HL-60 (cell line): Measurements from ENCODE around the gene FNIP2.
"Not testable (repeated sequence)": the region's sequence is repeated elsewhere in the genome, so short reads cannot be mapped to it uniquely, and the experiment has no call there.

Experiments
- DNase-seq, 2 experiments: peaks; one replicate each; pipeline ENCODE4 v3.0.0-alpha.2; 2010 to 2020; ENCODE audit warnings: low read depth in 1 of 2, low spot score in 1 of 2
- H3K27ac ChIP-seq: fragments of 250-450 bp; sonication (Bioruptor Pico); replicated peaks from 2 replicates; pipeline ENCODE4 v1.5.1; 2020; ENCODE audit warnings: mild to moderate bottlenecking, moderate library complexity
- H3K27me3 ChIP-seq: fragments of 250-450 bp; sonication (Bioruptor Pico); 2 replicates; pipeline ENCODE4 v1.5.1; 2021; ENCODE audit warnings: mild to moderate bottlenecking, moderate library complexity; ENCODE audit not compliant: insufficient read depth, poor library complexity, severe bottlenecking
- H3K4me3 ChIP-seq: replicated peaks from 2 replicates; pipeline ENCODE4 v1.5.1; 2011; ENCODE audit warnings: mild to moderate bottlenecking, control low read depth, low read length; ENCODE audit not compliant: insufficient read depth
- GABPA ChIP-seq: IDR thresholded peaks from 2 replicates; pipeline ENCODE4 v1.6.1; 2012; ENCODE audit warnings: low read depth
- POLR2AphosphoS5 ChIP-seq: IDR thresholded peaks from 2 replicates; pipeline ENCODE4 v1.6.1; 2012; ENCODE audit warnings: low read depth
- SPI1 ChIP-seq: IDR thresholded peaks from 2 replicates; pipeline ENCODE4 v1.6.1; 2012; ENCODE audit warnings: low read depth, mild to moderate bottlenecking, borderline replicate concordance
- TF ChIP-seq, protein P1 (sequence below): IDR thresholded peaks from 2 replicates; pipeline ENCODE4 v1.6.1; 2012; ENCODE audit warnings: low read depth; ENCODE audit not compliant: insufficient replicate concordance
- TF ChIP-seq, protein P2 (sequence below): IDR thresholded peaks from one replicate; pipeline ENCODE4 v1.5.1; 2011; ENCODE audit warnings: low read length, control low read depth, inconsistent platforms; ENCODE audit not compliant: insufficient read depth

Gene FNIP2

DNA sequence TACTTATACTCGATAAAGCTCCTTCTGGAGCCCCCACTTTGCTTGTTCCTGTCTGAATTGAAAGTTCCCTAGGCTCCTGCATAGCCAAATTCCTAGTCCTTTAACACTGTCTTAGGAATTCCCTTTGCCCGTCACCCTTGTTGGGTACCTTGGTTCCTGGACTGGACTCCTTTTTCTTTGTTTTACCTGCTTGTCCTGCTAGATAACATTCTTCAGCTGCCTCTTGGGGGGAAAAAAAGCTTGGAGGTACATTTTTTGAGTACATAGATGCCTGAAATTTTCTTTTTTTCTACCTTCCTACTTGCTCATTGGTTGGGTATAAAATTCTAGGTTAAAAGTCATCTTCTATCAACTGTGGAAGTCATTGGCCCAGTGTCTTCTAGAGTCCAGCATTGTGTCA is 179.2 kb downstream of the FNIP2 start:
- TF ChIP-seq, protein P1, sequence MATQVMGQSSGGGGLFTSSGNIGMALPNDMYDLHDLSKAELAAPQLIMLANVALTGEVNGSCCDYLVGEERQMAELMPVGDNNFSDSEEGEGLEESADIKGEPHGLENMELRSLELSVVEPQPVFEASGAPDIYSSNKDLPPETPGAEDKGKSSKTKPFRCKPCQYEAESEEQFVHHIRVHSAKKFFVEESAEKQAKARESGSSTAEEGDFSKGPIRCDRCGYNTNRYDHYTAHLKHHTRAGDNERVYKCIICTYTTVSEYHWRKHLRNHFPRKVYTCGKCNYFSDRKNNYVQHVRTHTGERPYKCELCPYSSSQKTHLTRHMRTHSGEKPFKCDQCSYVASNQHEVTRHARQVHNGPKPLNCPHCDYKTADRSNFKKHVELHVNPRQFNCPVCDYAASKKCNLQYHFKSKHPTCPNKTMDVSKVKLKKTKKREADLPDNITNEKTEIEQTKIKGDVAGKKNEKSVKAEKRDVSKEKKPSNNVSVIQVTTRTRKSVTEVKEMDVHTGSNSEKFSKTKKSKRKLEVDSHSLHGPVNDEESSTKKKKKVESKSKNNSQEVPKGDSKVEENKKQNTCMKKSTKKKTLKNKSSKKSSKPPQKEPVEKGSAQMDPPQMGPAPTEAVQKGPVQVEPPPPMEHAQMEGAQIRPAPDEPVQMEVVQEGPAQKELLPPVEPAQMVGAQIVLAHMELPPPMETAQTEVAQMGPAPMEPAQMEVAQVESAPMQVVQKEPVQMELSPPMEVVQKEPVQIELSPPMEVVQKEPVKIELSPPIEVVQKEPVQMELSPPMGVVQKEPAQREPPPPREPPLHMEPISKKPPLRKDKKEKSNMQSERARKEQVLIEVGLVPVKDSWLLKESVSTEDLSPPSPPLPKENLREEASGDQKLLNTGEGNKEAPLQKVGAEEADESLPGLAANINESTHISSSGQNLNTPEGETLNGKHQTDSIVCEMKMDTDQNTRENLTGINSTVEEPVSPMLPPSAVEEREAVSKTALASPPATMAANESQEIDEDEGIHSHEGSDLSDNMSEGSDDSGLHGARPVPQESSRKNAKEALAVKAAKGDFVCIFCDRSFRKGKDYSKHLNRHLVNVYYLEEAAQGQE, result no peak
- TF ChIP-seq, protein P2, sequence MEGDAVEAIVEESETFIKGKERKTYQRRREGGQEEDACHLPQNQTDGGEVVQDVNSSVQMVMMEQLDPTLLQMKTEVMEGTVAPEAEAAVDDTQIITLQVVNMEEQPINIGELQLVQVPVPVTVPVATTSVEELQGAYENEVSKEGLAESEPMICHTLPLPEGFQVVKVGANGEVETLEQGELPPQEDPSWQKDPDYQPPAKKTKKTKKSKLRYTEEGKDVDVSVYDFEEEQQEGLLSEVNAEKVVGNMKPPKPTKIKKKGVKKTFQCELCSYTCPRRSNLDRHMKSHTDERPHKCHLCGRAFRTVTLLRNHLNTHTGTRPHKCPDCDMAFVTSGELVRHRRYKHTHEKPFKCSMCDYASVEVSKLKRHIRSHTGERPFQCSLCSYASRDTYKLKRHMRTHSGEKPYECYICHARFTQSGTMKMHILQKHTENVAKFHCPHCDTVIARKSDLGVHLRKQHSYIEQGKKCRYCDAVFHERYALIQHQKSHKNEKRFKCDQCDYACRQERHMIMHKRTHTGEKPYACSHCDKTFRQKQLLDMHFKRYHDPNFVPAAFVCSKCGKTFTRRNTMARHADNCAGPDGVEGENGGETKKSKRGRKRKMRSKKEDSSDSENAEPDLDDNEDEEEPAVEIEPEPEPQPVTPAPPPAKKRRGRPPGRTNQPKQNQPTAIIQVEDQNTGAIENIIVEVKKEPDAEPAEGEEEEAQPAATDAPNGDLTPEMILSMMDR, result no peak
- TF ChIP-seq GABPA (no peak), SPI1 (no peak), POLR2AphosphoS5 (no peak)
- Histone ChIP-seq H3K27me3 (no peaks in the 10 kb centered on the region), H3K27ac (no peak overlapping the region), H3K4me3 (no peak overlapping the region)
- no peak for DNase-seq

DNA sequence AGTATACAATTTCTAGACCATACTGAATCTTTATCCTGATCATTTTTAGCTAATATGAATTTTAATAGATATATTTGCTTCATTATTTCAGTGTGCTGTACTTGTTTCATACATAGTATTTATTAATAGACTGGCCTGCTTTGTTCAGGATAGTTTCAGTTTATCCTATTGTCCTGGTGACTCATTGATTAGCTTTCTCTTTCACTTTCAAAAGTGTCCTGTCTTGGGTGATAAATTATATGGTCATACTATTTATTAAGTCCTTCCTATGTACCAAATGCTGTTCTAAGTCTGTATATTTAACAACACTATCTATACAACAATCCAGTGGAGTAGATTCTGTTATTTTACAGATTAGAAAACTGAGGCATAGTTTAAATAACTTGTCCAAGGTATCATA is 180.3 kb downstream of the FNIP2 start:
- H3K27me3 ChIP-seq, result no peaks in the 10 kb centered on the region
- H3K4me3 ChIP-seq, result no peak overlapping the region
- H3K27ac ChIP-seq, result no peak overlapping the region
- TF ChIP-seq, protein P1, result no peak
- TF ChIP-seq POLR2AphosphoS5 (no peak), GABPA (no peak), SPI1 (no peak)
- TF ChIP-seq, protein P2, result no peak
- no peak for DNase-seq

DNA sequence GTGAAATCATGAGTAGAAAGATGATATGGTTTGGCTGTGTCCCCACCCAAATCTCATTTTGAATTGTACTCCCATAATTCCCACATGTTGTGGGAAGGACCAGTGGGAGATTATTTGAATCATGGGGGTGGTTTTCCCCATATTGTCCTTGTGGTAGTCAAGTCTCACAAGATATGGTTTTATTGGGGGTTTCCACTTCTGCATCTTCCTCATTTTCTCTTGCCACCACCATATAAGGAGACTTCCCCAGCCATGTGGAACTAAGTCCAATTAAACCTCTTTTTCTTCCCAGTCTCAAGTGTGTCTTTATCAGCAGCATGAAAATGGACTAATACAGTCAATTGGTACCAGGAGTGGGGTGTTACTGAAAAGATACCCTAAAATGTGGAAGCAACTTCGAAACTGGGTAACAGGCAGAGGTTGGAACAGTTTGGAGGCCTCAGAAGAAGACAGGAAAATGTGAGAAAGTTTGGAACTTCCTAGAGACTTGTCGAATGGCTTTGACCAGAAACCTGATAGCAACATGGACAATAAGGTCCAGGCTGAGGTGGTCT is 183.5 kb downstream of the FNIP2 start:
- not testable (repeated sequence) for H3K27ac ChIP-seq, H3K27me3 ChIP-seq, H3K4me3 ChIP-seq, DNase-seq

DNA sequence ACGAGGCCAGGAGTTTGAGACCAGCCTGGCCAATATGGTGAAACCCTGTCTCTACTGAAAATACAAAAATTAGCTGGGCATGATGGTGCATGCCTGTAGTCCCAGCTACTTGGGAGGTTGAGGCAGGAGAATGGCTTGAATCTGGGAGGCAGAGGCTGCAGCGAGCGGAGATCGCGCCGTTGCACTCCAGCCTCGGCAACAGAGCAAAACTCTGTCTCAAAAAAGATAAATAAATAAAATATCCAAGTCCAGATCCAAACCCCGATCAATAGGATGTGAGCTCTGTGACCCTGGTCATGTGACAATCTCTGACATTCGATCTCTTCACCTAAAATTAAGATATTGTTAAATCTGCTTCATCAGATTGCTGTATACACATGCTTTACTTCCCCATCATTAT is 187.5 kb downstream of the FNIP2 start:
- H3K27me3 ChIP-seq, H3K27ac ChIP-seq, H3K4me3 ChIP-seq, DNase-seq: not testable (repeated sequence)

DNA sequence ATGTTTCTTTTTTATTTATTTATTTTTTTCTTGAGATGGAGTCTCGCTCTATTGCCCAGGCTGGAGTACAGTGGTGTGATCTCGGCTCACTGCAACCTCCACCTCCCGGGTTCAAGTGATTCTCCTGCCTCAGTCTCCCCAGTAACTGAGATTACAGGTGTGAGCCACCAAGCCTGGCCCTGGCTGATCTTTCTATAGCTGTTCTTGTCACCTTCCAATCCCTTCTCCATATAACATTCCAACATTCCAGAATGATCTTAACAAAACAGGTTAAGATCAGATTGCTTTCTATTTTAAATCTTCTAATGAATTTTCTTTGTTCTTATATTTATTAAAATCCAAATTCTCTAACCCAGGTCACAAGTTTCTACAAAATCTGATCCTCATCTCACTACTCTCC is 188.1 kb downstream of the FNIP2 start:
- not testable (repeated sequence) for DNase-seq, H3K27ac ChIP-seq, H3K27me3 ChIP-seq, H3K4me3 ChIP-seq
